Measurements from ENCODE around the gene PRKCD.

DNA sequence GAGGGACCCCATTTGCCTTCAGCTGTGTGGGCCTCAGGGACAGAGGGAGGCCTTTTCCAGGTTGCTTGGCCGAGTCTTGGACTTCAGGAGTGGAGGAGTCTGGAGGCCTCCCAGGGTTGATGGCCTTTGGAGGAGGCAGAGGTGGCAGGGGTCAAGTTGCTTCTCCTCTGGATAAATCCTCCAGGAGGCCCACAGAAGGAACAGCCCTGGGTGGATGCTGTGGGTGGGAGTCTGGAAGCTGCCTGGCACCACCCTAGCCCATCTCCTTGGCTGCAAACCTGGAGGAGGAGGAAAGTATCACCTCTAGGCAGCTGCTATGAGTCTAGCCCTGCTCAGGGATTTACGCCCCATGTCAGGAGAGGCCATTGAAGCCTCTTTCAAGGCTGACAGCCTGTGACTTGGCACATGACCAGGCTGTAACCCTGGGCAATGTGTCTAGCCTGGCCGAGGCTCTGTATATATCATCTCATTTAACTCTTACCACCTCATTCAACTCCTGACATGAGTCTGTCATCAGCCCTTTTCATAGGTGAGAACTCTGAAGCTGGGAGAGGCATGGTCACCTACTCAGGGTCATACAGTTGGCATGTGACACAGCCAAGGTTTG is 2.9 kb upstream of the PRKCD start:
- TF ChIP-seq GLIS3 (CRISPR knock-in tag; IDR thresholded peaks at IDR 0.05) (no peak), BACH2 (CRISPR knock-in tag; IDR thresholded peaks at IDR 0.05; ENCODE audit: borderline replicate concordance) (no peak), TCF4 (CRISPR knock-in tag; IDR thresholded peaks at IDR 0.05; ENCODE audit: borderline replicate concordance) (no peak)
- TF ChIP-seq, protein P1, sequence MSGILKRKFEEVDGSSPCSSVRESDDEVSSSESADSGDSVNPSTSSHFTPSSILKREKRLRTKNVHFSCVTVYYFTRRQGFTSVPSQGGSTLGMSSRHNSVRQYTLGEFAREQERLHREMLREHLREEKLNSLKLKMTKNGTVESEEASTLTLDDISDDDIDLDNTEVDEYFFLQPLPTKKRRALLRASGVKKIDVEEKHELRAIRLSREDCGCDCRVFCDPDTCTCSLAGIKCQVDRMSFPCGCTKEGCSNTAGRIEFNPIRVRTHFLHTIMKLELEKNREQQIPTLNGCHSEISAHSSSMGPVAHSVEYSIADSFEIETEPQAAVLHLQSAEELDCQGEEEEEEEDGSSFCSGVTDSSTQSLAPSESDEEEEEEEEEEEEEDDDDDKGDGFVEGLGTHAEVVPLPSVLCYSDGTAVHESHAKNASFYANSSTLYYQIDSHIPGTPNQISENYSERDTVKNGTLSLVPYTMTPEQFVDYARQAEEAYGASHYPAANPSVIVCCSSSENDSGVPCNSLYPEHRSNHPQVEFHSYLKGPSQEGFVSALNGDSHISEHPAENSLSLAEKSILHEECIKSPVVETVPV (CRISPR knock-in tag; IDR thresholded peaks at IDR 0.05), result no peak

All from SK-N-SH treated with all-trans-retinoic acid at 6 μM for 48 hours (cell line).